ENCODE measurements around the gene ZNF37A.

DNA sequence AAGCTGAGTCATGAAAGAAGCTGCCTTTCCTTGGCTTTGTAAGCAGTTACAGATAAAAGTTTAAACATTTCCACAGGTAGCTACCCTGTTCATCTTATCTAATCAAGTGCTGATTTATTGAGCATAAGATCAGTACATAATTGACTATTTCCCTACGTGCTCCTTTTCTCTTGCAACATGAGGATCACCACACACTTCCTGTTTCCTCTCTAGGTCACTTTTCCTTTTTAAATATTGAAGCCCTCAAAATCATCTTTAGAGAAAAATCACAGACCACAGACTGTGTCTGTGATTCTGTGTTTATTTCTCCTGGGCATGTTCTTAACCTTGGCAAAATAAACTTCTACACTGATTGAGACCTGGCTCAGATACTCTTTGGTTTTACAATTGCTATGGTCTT is 69.5 kb downstream of the ZNF37A start:
- TF ChIP-seq EZH2 (IDR thresholded peaks at IDR 0.05; ENCODE audit: borderline replicate concordance, low read length) = no peak
- TF ChIP-seq, protein P1, sequence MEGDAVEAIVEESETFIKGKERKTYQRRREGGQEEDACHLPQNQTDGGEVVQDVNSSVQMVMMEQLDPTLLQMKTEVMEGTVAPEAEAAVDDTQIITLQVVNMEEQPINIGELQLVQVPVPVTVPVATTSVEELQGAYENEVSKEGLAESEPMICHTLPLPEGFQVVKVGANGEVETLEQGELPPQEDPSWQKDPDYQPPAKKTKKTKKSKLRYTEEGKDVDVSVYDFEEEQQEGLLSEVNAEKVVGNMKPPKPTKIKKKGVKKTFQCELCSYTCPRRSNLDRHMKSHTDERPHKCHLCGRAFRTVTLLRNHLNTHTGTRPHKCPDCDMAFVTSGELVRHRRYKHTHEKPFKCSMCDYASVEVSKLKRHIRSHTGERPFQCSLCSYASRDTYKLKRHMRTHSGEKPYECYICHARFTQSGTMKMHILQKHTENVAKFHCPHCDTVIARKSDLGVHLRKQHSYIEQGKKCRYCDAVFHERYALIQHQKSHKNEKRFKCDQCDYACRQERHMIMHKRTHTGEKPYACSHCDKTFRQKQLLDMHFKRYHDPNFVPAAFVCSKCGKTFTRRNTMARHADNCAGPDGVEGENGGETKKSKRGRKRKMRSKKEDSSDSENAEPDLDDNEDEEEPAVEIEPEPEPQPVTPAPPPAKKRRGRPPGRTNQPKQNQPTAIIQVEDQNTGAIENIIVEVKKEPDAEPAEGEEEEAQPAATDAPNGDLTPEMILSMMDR (conservative IDR thresholded peaks at IDR 0.05 in 1 of 2, IDR thresholded peaks at IDR 0.05 in 1 of 2; ENCODE audit: extremely low read depth in 1 of 2, insufficient read depth in 1 of 2, low read depth in 1 of 2, low read length in 2 of 2) = no peak
